Neural cell (in vitro differentiated cells): ENCODE data around the gene BLOC1S5. TPM values are rescaled to one million over a fixed set of nuclear protein-coding genes. Genes with fewer than 3 reads are reported as not detected.

Experiments used
- H2AFZ ChIP-seq: fragments of 200-600, 300-800 bp; sonication (generic), shearing (Covaris generic); 2 replicates; pipeline ENCODE4 v1.6.0; 2014; ENCODE audit warnings: low read depth, mild to moderate bottlenecking, antibody characterized with exemption, low read length, moderate library complexity
- H3F3A ChIP-seq: fragments of 200-600 bp; shearing (Covaris generic); 2 replicates; pipeline ENCODE4 v1.6.1; 2016; ENCODE audit warnings: mild to moderate bottlenecking, moderate library complexity, mixed read lengths, antibody characterized with exemption, low read length; ENCODE audit not compliant: insufficient read depth, poor library complexity, severe bottlenecking
- H3K27ac ChIP-seq: fragments of 200-600, 300-800 bp; sonication (generic), shearing (Covaris generic); 2 replicates; pipeline ENCODE4 v1.5.1; 2014; ENCODE audit warnings: mild to moderate bottlenecking, low read length, moderate library complexity
- H3K27me3 ChIP-seq: fragments of 300-800, 200-600 bp; sonication (generic), shearing (Covaris generic); 2 replicates; pipeline ENCODE4 v1.6.0; 2014; ENCODE audit warnings: mild to moderate bottlenecking, low read depth, low read length, moderate library complexity; ENCODE audit not compliant: insufficient read depth
- H3K36me3 ChIP-seq: fragments of 300-800, 200-600 bp; sonication (generic), shearing (Covaris generic); 2 replicates; pipeline ENCODE4 v1.5.1; 2014; ENCODE audit warnings: mild to moderate bottlenecking, antibody characterized with exemption, low read length, moderate library complexity; ENCODE audit not compliant: insufficient read depth
- H3K4me2 ChIP-seq: fragments of 300-800, 200-600 bp; sonication (generic), shearing (Covaris generic); 2 replicates; pipeline ENCODE4 v1.6.0; 2014; ENCODE audit warnings: mild to moderate bottlenecking, low read length
- H3K4me3 ChIP-seq: fragments of 300-800, 200-600 bp; sonication (generic), shearing (Covaris generic); 2 replicates; pipeline ENCODE4 v1.5.1; 2014; ENCODE audit warnings: mild to moderate bottlenecking, low read length, moderate library complexity
- H3K79me2 ChIP-seq: fragments of 200-600 bp; shearing (Covaris generic); replicated peaks from 2 replicates; pipeline ENCODE4 v1.6.0; 2014; ENCODE audit warnings: mild to moderate bottlenecking, low read length, moderate library complexity; ENCODE audit not compliant: insufficient read depth
- H3K9ac ChIP-seq: fragments of 300-800, 200-600 bp; sonication (generic), shearing (Covaris generic); 2 replicates; pipeline ENCODE4 v1.6.1; 2016; ENCODE audit warnings: mild to moderate bottlenecking, low read length, mixed read lengths
- H3K9me2 ChIP-seq: fragments of 200-600 bp; shearing (Covaris generic); 2 replicates; pipeline ENCODE4 v1.6.1; 2016; ENCODE audit warnings: mild to moderate bottlenecking, low read length, mixed read lengths; ENCODE audit not compliant: insufficient read depth
- H3K9me3 ChIP-seq: fragments of 200-600, 300-800 bp; sonication (generic), shearing (Covaris generic); 2 replicates; pipeline ENCODE4 v1.6.1; 2016; ENCODE audit warnings: mild to moderate bottlenecking, mixed run types, low read length, moderate library complexity, mixed read lengths
- H4K20me1 ChIP-seq: fragments of 200-600 bp; shearing (Covaris generic); 2 replicates; pipeline ENCODE4 v1.6.1; 2016; ENCODE audit warnings: mild to moderate bottlenecking, mixed run types; ENCODE audit not compliant: insufficient read depth
- EP300 ChIP-seq: fragments of 450-650 bp; conservative IDR thresholded peaks from 2 replicates; pipeline ENCODE4 v1.6.1; 2014; ENCODE audit warnings: antibody characterized with exemption, mild to moderate bottlenecking, moderate library complexity; ENCODE audit not compliant: poor library complexity, severe bottlenecking
- EZH2 ChIP-seq: fragments of 200-600, 300-800 bp; shearing (Covaris generic), sonication (generic); IDR thresholded peaks from 2 replicates; pipeline ENCODE4 v1.6.1; 2014; ENCODE audit warnings: antibody characterized with exemption, low read length, borderline replicate concordance, mild to moderate bottlenecking; ENCODE audit not compliant: insufficient read depth, poor library complexity, severe bottlenecking
- MXI1 ChIP-seq: fragments of 450-650 bp; conservative IDR thresholded peaks from 2 replicates; pipeline ENCODE4 v1.6.1; 2014; ENCODE audit warnings: antibody characterized with exemption, mild to moderate bottlenecking; ENCODE audit not compliant: poor library complexity, severe bottlenecking
- POLR2AphosphoS5 ChIP-seq: IDR thresholded peaks from 2 replicates; pipeline ENCODE4 v1.6.1; 2012
- RAD21 ChIP-seq: fragments of 450-650 bp; conservative IDR thresholded peaks from 2 replicates; pipeline ENCODE4 v1.6.1; 2014; ENCODE audit warnings: antibody characterized with exemption, mild to moderate bottlenecking, moderate library complexity
- REST ChIP-seq: IDR thresholded peaks from 2 replicates; pipeline ENCODE4 v1.6.1; 2012; ENCODE audit warnings: borderline replicate concordance
- SMC3 ChIP-seq: fragments of 450-650 bp; conservative IDR thresholded peaks from 2 replicates; pipeline ENCODE4 v1.6.1; 2014; ENCODE audit warnings: antibody characterized with exemption, mild to moderate bottlenecking, moderate library complexity; ENCODE audit not compliant: poor library complexity
- TAF1 ChIP-seq: IDR thresholded peaks from 2 replicates; pipeline ENCODE4 v1.6.1; 2012; ENCODE audit warnings: low read depth
- polyA plus RNA-seq: library from polyadenylated mRNA; depleted of rRNA; stranded (reverse); fragments of >200 nt; gene quantifications from 2 replicates; pipeline ENCODE4 v1.2.3, GENCODE V29; 2014
- TF ChIP-seq, protein P1 (sequence below): fragments of 450-650 bp; IDR thresholded peaks from 2 replicates; pipeline ENCODE4 v1.5.1; 2014; ENCODE audit warnings: antibody characterized with exemption, mild to moderate bottlenecking, moderate library complexity; ENCODE audit not compliant: poor library complexity, severe bottlenecking

BLOC1S5 gene
- polyA plus RNA-seq, 1 donor from 2014 or later = 12.2 TPM

- Histone ChIP-seq H3K4me3 (no peak overlapping the region), H3K36me3 (no peaks in the 10 kb centered on the region), H3K9me2 (no peaks in the 10 kb centered on the region), H3K27me3 (no peaks in the 10 kb centered on the region), H3K9me3 (no peaks in the 10 kb centered on the region), H3K27ac (no peak overlapping the region), H4K20me1 (no peaks in the 10 kb centered on the region), H3K4me2 (no peak overlapping the region), H3F3A (no peaks in the 10 kb centered on the region), H3K9ac (no peak overlapping the region), H3K79me2 (no peaks in the 10 kb centered on the region), H2AFZ (no peak overlapping the region)
- TF ChIP-seq TAF1 (no peak), EP300 (no peak), EZH2 (no peak), MXI1 (no peak), RAD21 (no peak), REST (no peak), POLR2AphosphoS5 (no peak), SMC3 (no peak)
- TF ChIP-seq, protein P1, sequence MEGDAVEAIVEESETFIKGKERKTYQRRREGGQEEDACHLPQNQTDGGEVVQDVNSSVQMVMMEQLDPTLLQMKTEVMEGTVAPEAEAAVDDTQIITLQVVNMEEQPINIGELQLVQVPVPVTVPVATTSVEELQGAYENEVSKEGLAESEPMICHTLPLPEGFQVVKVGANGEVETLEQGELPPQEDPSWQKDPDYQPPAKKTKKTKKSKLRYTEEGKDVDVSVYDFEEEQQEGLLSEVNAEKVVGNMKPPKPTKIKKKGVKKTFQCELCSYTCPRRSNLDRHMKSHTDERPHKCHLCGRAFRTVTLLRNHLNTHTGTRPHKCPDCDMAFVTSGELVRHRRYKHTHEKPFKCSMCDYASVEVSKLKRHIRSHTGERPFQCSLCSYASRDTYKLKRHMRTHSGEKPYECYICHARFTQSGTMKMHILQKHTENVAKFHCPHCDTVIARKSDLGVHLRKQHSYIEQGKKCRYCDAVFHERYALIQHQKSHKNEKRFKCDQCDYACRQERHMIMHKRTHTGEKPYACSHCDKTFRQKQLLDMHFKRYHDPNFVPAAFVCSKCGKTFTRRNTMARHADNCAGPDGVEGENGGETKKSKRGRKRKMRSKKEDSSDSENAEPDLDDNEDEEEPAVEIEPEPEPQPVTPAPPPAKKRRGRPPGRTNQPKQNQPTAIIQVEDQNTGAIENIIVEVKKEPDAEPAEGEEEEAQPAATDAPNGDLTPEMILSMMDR = no peak
Measured at GRCh38 chr6:7998103-7998725, 66.0 kb downstream of the BLOC1S5 start.

DNA sequence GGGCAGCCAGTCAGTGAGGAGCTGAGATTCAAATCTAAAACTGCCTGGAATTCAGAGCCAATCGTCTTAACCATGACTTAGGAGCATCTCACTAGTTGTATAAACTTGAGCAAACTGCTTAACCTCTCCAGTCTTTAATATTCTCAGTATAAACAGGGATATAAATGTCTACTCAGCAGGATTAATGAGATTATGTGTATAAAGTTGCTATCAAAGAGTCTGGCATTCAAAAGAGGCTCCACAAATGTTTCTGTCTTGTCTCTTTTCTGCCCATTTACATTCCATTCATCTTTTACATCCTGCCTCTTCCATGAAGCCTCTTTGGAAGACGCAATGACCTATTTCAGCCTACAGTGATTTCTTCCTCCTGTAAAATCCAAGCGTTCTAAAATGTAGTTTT, 66.9 kb downstream of the BLOC1S5 start:
- Histone ChIP-seq H3K9me2 (no peaks in the 10 kb centered on the region), H3K36me3 (no peaks in the 10 kb centered on the region), H3K9ac (no peak overlapping the region)

More for the DNA sequence above, 66.9 kb downstream of the BLOC1S5 start:
- H3F3A ChIP-seq = no peaks in the 10 kb centered on the region
- H2AFZ ChIP-seq = no peak overlapping the region
- H3K27me3 ChIP-seq = no peaks in the 10 kb centered on the region
- H3K4me2 ChIP-seq = no peak overlapping the region
- H3K9me3 ChIP-seq = no peaks in the 10 kb centered on the region
- no peaks in the 10 kb centered on the region for H4K20me1 ChIP-seq
- H3K79me2 ChIP-seq = no peaks in the 10 kb centered on the region
- H3K4me3 ChIP-seq = no peak overlapping the region
- H3K27ac ChIP-seq = no peak overlapping the region
- TF ChIP-seq POLR2AphosphoS5 (no peak), TAF1 (no peak), SMC3 (no peak), EZH2 (no peak), MXI1 (no peak), REST (no peak), EP300 (no peak), RAD21 (no peak)
- TF ChIP-seq, protein P1 = no peak
